Dendritic cell treated with granulocyte-macrophage colony-stimulating factor and Interleukin-4, amounts not matched to agents 40 ng/mL and 50 ng/mL, for 4 days (primary cell): ENCODE measurements around the gene FOXP1.

ENCODE experiments used
- H3K27ac Mint-ChIP-seq: one replicate; pipeline ENCODE4 v1.8.0; 2022; ENCODE audit warnings: mild to moderate bottlenecking, mixed read lengths
- H3K27me3 Mint-ChIP-seq: one replicate; pipeline ENCODE4 v1.8.0; 2022; ENCODE audit warnings: mild to moderate bottlenecking, mixed read lengths
- H3K36me3 Mint-ChIP-seq: one replicate; pipeline ENCODE4 v1.8.0; 2022; ENCODE audit warnings: low read depth, mixed read lengths
- H3K4me1 Mint-ChIP-seq: one replicate; pipeline ENCODE4 v1.8.0; 2022; ENCODE audit warnings: low read depth, mixed read lengths
- H3K4me3 Mint-ChIP-seq: one replicate; pipeline ENCODE4 v1.8.0; 2022; ENCODE audit warnings: mild to moderate bottlenecking, moderate library complexity, mixed read lengths
- H3K9me3 Mint-ChIP-seq: one replicate; pipeline ENCODE4 v1.8.0; 2022; ENCODE audit warnings: mixed read lengths
- intact Hi-C: fragments of 100-400 bp; cut with micrococcal nuclease; formaldehyde crosslinking; loops from one replicate; pipeline ENCODE4 v1.15.0; 2022

Gene FOXP1

GRCh38 chr3:71082833-71083232 is 500.7 kb downstream of the FOXP1 start:
- no peaks in the 10 kb centered on the region for H3K36me3 Mint-ChIP-seq
- H3K4me3 Mint-ChIP-seq, result no peak overlapping the region
- intact Hi-C loops, result no loop called here

DNA sequence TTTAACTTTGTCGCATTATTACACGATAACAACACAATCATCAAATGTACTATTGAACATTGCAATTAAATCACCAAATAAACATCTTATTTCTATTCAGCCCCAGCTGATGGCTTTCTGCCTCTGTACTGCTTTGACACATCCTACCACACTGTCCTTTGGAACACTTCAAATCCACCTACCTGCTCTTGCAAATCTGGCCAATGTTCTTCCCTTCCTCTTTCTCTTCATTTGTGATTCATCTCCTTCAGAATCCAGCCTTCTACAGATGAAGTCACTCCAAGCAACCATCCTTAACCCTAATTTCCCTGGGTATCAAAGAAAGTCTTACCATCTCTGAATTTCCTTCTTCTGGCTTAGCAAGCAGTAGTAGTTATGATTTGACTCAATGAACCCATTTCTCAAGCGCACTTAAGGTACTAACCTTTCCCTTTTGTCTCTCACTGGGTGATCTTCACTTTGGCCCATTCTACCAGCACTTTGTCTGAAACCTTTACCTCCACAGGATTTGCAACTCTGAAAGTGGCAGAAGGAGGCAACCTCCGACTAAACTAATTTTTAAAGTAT is 502.9 kb downstream of the FOXP1 start:
- no peak overlapping the region for H3K4me3 Mint-ChIP-seq
- H3K27ac Mint-ChIP-seq, result no peak overlapping the region
- intact Hi-C loops, result no loop called here

More at GRCh38 chr3:71082833-71083232, 500.7 kb downstream of the FOXP1 start:
- no peaks in the 10 kb centered on the region for H3K9me3 Mint-ChIP-seq
- H3K27ac Mint-ChIP-seq, result no peak overlapping the region
- no peaks in the 10 kb centered on the region for H3K27me3 Mint-ChIP-seq
- peaks cover 20% of the 10 kb centered on the region for H3K4me1 Mint-ChIP-seq

DNA sequence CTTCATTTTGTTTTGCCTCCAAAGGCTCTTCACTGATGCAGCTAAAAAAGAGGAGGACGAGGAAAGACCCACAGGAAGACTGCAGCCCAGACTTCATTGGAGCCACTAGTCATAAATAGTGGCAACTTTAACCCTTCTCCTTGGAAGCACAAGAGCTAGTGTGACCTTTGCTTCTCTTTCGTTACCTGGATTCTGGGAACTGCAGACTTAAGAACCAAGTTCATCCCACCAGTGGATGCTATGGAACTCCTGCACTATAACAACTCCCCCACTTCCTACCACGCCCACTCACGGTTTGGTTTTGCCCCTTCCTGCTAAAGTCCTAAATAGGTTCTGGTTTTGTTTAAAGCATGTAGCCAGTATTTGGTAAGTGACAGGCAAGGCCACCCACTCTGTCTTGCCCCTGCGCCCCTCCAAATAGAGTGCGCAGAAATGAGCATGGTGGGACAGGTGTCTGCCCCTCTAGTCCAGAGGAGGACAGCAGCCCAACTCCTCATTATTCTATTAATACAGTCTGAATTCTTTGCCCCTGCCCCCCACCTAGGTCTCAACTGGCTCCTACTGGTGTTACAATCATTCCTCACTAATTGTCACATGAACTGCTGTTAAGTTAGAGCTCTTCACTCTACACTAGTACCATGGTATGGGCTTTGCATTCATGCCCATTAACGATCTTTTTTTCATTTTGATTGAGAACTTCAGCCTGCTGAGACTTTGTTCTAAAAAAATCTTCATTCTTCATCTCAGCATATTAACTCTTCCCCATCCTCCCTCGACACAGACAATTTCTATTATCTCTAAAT is 504.6 kb downstream of the FOXP1 start:
- no peaks in the 10 kb centered on the region for H3K27me3 Mint-ChIP-seq
- H3K27ac Mint-ChIP-seq, result no peak overlapping the region
- intact Hi-C loops, result no loop called here
- H3K4me3 Mint-ChIP-seq, result no peak overlapping the region
- no peaks in the 10 kb centered on the region for H3K9me3 Mint-ChIP-seq
- no peaks in the 10 kb centered on the region for H3K36me3 Mint-ChIP-seq
- H3K4me1 Mint-ChIP-seq, result peaks cover 25% of the 10 kb centered on the region

More for the DNA sequence above, 502.9 kb downstream of the FOXP1 start:
- Mint-ChIP-seq H3K27me3 (no peaks in the 10 kb centered on the region), H3K36me3 (no peaks in the 10 kb centered on the region), H3K9me3 (no peaks in the 10 kb centered on the region), H3K4me1 (peaks cover 26% of the 10 kb centered on the region)

DNA sequence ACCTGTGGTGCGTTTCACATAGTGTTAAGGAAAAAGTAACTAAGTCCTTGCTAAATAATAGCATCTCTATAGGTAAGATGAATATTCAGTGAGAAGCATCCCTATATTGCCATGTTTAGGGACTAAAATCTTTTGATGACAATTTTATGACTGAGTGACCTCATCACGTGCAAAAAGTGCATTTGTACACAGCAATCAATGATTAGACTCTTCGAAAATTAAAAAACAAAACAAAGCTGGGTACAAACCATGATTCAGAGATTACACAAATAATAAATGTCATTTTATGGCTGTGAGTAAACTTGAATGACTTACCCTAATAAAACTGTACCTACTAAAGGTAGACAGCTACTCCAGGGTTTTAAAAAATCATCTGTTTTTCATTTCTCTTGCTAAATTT is 505.3 kb downstream of the FOXP1 start:
- intact Hi-C loops, result no loop called here
- Mint-ChIP-seq H3K27me3 (no peaks in the 10 kb centered on the region), H3K4me3 (no peak overlapping the region), H3K9me3 (no peaks in the 10 kb centered on the region), H3K27ac (no peak overlapping the region), H3K4me1 (peaks cover 24% of the 10 kb centered on the region), H3K36me3 (no peaks in the 10 kb centered on the region)

DNA sequence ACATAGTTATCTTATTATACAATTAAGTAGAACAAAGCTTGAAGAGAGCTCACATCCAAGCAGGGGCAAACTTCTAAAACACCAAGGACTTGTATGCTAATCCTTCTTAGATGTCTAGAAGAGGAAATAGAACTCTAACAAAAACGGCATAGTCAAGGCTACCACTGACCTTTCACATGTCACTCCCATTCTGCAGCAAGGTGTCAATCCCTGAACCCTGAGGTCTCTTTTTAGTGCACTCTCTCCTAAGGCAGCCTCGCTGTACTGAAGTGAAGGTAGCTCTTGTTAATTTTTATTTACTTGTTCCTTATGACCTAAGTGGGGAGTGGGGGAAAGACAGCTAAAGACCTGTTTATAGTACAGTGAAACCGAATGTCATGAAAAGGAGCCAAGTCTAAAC is 506.5 kb downstream of the FOXP1 start:
- intact Hi-C loops, result no loop called here
- Mint-ChIP-seq H3K9me3 (no peaks in the 10 kb centered on the region), H3K27me3 (no peaks in the 10 kb centered on the region), H3K27ac (no peak overlapping the region), H3K4me1 (peaks cover 26% of the 10 kb centered on the region), H3K4me3 (no peak overlapping the region), H3K36me3 (no peaks in the 10 kb centered on the region)

DNA sequence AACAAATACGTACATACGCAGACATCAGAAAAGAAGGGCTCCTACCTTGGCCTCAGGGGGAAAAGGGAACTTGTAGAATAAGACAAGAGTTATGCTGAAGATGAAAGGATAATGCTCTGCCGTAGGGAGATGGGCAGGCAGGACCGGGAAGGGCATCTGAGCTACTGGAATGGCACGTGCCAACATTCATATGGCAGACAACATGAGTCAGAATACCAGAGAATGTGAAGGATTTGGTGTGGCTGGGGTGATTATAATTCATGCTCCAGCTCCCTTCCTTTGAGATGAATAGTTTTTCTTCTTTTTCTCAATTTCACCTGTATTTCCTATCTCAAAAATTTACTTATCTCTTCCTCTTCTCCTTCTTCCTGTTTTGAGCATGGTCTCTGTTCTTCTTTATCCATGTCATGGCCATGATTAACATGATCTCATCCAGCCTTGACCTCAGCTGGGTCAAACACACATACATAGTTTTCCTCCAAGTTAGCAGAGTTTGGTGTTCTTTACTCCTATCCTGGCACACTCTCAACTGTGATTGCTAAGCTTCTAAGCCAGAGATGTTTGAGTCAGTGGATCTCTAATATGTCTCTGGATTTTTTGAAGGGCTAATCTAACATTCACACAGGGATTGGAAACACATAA is 507.0 kb downstream of the FOXP1 start:
- Mint-ChIP-seq H3K9me3 (no peaks in the 10 kb centered on the region), H3K36me3 (no peaks in the 10 kb centered on the region), H3K27me3 (no peaks in the 10 kb centered on the region), H3K4me3 (no peak overlapping the region), H3K27ac (no peak overlapping the region), H3K4me1 (peaks cover 26% of the 10 kb centered on the region)
- intact Hi-C loops, result no loop called here

DNA sequence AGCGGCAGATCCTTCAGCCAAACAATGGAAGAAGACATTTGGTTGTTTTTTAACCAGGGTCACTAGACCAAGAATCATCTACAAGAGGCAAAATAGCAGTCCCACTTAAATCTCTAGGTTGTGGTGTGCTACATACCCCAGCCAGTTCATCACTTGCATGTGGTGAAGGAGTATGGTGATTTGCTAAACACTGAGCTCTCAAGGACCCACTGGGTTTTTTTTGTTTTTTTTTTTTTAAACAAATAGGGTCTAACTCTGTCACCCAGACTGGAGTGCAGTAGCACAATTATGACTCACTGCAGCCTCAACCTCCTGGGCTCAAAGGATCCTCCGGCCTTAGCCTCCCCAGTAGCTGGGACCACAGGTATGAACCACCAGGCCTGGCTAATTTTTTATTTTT is 508.0 kb downstream of the FOXP1 start:
- Mint-ChIP-seq H3K36me3 (no peaks in the 10 kb centered on the region), H3K27ac (no peak overlapping the region), H3K9me3 (no peaks in the 10 kb centered on the region), H3K4me1 (peaks cover 23% of the 10 kb centered on the region), H3K4me3 (no peak overlapping the region), H3K27me3 (no peaks in the 10 kb centered on the region)
- intact Hi-C loops, result no loop called here

DNA sequence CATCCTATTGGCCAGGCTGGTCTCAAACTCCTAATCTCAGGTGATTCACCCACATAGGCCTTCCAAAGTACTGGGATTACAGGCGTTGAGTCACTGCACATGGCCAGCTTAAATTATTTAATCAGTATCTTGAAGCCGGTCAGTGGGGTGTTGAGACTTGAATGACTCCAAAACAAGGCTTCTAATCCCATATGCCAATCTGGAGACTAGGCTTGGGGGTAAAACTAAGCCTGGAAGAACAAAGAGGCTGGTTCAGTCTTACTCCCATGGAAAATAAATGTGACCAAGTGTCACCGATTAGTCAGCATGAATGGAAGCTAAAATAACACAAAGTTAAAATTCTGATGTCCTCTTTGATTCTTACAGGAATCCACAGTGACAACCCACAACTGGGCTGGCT is 509.1 kb downstream of the FOXP1 start:
- no peak overlapping the region for H3K27ac Mint-ChIP-seq
- no peaks in the 10 kb centered on the region for H3K27me3 Mint-ChIP-seq
- no peaks in the 10 kb centered on the region for H3K36me3 Mint-ChIP-seq
- peaks cover 25% of the 10 kb centered on the region for H3K4me1 Mint-ChIP-seq
- intact Hi-C loops, result loop anchor here (5.0 kb wide), 1 partner anchor 522 kb away; no protein-coding TSS in a partner anchor
- no peaks in the 10 kb centered on the region for H3K9me3 Mint-ChIP-seq
- H3K4me3 Mint-ChIP-seq, result no peak overlapping the region

DNA sequence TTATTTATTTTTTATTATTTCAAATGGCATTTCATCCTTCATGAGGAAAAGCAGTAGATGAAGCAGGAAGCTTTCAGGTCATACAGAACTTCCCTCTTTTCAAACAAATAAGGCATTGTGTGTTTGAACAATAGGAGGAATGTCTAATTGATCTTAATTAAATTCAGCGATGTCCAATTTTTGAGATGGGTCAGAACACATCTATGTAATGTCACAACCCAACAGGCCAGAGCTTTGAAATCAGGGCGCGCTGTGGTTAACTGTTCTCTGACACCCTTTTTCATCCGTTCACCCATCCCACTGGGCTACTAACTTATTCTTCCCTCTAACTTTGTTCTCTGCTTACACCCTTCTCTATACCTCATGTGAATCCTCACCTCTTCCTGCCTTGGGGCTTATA is 510.5 kb downstream of the FOXP1 start:
- H3K27ac Mint-ChIP-seq, result no peak overlapping the region
- H3K4me1 Mint-ChIP-seq, result peaks cover 16% of the 10 kb centered on the region
- no peaks in the 10 kb centered on the region for H3K9me3 Mint-ChIP-seq
- no peaks in the 10 kb centered on the region for H3K36me3 Mint-ChIP-seq
- H3K4me3 Mint-ChIP-seq, result no peak overlapping the region
- intact Hi-C loops, result loop anchor here (5.0 kb wide), 1 partner anchor 521 kb away; no protein-coding TSS in a partner anchor
- H3K27me3 Mint-ChIP-seq, result no peaks in the 10 kb centered on the region

GRCh38 chr3:71072287-71072686 is 511.2 kb downstream of the FOXP1 start:
- Mint-ChIP-seq H3K36me3 (no peaks in the 10 kb centered on the region), H3K27me3 (no peaks in the 10 kb centered on the region), H3K4me3 (no peak overlapping the region), H3K4me1 (peaks cover 16% of the 10 kb centered on the region), H3K27ac (no peak overlapping the region), H3K9me3 (no peaks in the 10 kb centered on the region)
- intact Hi-C loops, result loop anchor here (5.0 kb wide), 1 partner anchor 520 kb away; no protein-coding TSS in a partner anchor

GRCh38 chr3:71070497-71071463 is 512.7 kb downstream of the FOXP1 start:
- peaks cover 22% of the 10 kb centered on the region for H3K4me1 Mint-ChIP-seq
- H3K9me3 Mint-ChIP-seq, result no peaks in the 10 kb centered on the region
- no peak overlapping the region for H3K27ac Mint-ChIP-seq
- H3K4me3 Mint-ChIP-seq, result no peak overlapping the region
- intact Hi-C loops, result loop anchor here (1.0 to 5.0 kb wide), 2 partner anchors 63 to 518 kb away; no protein-coding TSS in a partner anchor
- H3K36me3 Mint-ChIP-seq, result no peaks in the 10 kb centered on the region
- H3K27me3 Mint-ChIP-seq, result peaks cover 2% of the 10 kb centered on the region

- intact Hi-C loops, result loop anchor here (1.0 to 10.0 kb wide), 3 partner anchors 62 to 517 kb away; no protein-coding TSS in a partner anchor
- Mint-ChIP-seq H3K27me3 (peaks cover 2% of the 10 kb centered on the region), H3K4me1 (peaks cover 22% of the 10 kb centered on the region), H3K9me3 (no peaks in the 10 kb centered on the region), H3K4me3 (no peak overlapping the region), H3K36me3 (no peaks in the 10 kb centered on the region), H3K27ac (no peak overlapping the region)
Observed at GRCh38 chr3:71069797-71070196, 513.7 kb downstream of the FOXP1 start.

DNA sequence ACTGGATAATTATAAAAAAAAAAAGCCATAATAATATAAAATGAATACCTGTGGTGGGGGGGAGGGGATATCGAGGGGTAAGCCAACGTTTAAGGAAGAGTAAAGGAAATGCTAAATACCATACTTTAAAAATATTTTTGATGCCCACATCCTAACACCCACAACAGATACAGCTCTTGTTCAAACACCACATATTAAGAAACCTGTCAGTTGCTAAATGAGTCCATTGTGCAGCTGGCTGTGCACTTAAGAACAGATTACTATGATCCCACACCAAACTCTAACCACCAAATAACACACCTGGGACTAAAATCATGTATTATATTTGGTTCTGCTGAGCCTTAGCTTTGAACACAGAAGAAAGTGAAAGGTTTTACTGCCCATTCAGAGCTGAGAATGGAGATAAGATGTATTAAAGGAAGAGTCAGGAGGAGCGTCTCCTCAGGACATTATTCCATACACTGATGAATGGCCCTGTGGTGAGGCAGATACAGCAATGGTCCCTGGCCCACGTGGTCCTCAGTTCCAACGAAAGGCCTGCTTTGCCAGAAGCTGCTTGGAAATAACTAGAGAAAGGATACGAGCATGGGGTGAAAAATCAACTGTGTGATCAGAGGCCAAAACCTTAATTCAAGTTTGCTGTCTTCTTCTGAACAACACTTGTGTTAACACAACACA is 515.4 kb downstream of the FOXP1 start:
- Mint-ChIP-seq H3K9me3 (no peaks in the 10 kb centered on the region), H3K27me3 (peaks cover 2% of the 10 kb centered on the region), H3K4me1 (peaks cover 19% of the 10 kb centered on the region), H3K36me3 (no peaks in the 10 kb centered on the region), H3K4me3 (no peak overlapping the region), H3K27ac (no peak overlapping the region)
- intact Hi-C loops, result loop anchor here (10.0 kb wide), 1 partner anchor 377 kb away; no protein-coding TSS in a partner anchor
